SK-N-SH (cell line): ENCODE results near the gene BEND3. TPM values are rescaled to one million over a fixed set of nuclear protein-coding genes. Genes with fewer than 3 reads are reported as not detected.

Source experiments
- CTCF ChIA-PET: fragments of 300-600, 350-600 bp; formaldehyde crosslinking; extraction: SDS; loops from one replicate; lab custom pipeline; 2021; lab: Yijun Ruan, JAX
- POLR2A ChIA-PET: fragments of 350-600 bp; sonication (Branson Sonifier 250); formaldehyde crosslinking; extraction: SDS; loops from one replicate; lab custom pipeline; 2020; ENCODE audit warnings: antibody characterized with exemption, inconsistent platforms; lab: Yijun Ruan, JAX
- DNase-seq: peaks from one replicate; pipeline ENCODE4 v3.0.0; 2012
- H2AFZ ChIP-seq: fragments of 200-600 bp; sonication (generic); 2 replicates; pipeline ENCODE4 v1.8.1; 2016; ENCODE audit warnings: antibody characterized with exemption, mild to moderate bottlenecking, low read depth
- H3F3A ChIP-seq: fragments of 200-600 bp; sonication (generic); replicated peaks from 2 replicates; pipeline ENCODE3; 2016; ENCODE audit warnings: antibody characterized with exemption, mild to moderate bottlenecking; ENCODE audit not compliant: insufficient read depth
- H3K27ac ChIP-seq, 2 experiments: fragments of 200-500 bp in 1 of 2; fragments of 200-600 bp in 1 of 2; sonication (Bioruptor generic) in 1 of 2; sonication (generic), shearing (Covaris generic) in 1 of 2; 2 replicates each; pipeline versions ENCODE4 v1.5.1 to v1.6.1; 2014 to 2016; ENCODE audit warnings: low read depth in 2 of 2, inconsistent platforms in 1 of 2, low read length in 1 of 2, mild to moderate bottlenecking in 1 of 2, mixed read lengths in 1 of 2
- H3K27me3 ChIP-seq: fragments of 200-600 bp; sonication (generic), shearing (Covaris generic); 2 replicates; pipeline ENCODE4 v1.6.1; 2016; ENCODE audit warnings: mixed run types; ENCODE audit not compliant: insufficient read depth
- H3K36me3 ChIP-seq, 2 experiments: fragments of 200-500 bp in 1 of 2; fragments of 200-600 bp in 1 of 2; sonication (Bioruptor generic) in 1 of 2; sonication (generic) in 1 of 2; replicated peaks in 1 of 2; 2 replicates each; pipeline versions ENCODE3 to v1.5.1; 2014 to 2016; ENCODE audit warnings: low read length in 1 of 2, mild to moderate bottlenecking in 1 of 2; ENCODE audit not compliant: insufficient read depth in 2 of 2, control insufficient read depth in 1 of 2
- H3K4me1 ChIP-seq, 2 experiments: fragments of 200-500 bp in 1 of 2; fragments of 200-600 bp in 1 of 2; sonication (Bioruptor generic) in 1 of 2; sonication (generic), shearing (Covaris generic) in 1 of 2; 2 replicates each; pipeline versions ENCODE4 v1.5.1 to v1.6.1; 2014 to 2016; ENCODE audit warnings: low read depth in 1 of 2, low read length in 1 of 2, mixed run types in 1 of 2; ENCODE audit not compliant: insufficient read depth in 2 of 2, control insufficient read depth in 1 of 2
- H3K4me2 ChIP-seq: fragments of 200-600 bp; sonication (generic), shearing (Covaris generic); 2 replicates; pipeline ENCODE4 v1.6.1; 2017; ENCODE audit warnings: mixed run types
- H3K4me3 ChIP-seq, 2 experiments: fragments of 200-500 bp in 1 of 2; fragments of 200-600 bp in 1 of 2; sonication (Bioruptor generic) in 1 of 2; sonication (generic), shearing (Covaris generic) in 1 of 2; 2 replicates each; pipeline versions ENCODE4 v1.5.1 to v1.8.1; 2014 to 2016; ENCODE audit warnings: low read depth in 2 of 2, inconsistent platforms in 1 of 2, low read length in 1 of 2, mild to moderate bottlenecking in 1 of 2, mixed read lengths in 1 of 2, moderate library complexity in 1 of 2
- H3K79me2 ChIP-seq: fragments of 200-600 bp; sonication (generic); 2 replicates; pipeline ENCODE4 v1.8.1; 2017; ENCODE audit warnings: mild to moderate bottlenecking; ENCODE audit not compliant: insufficient read depth
- H3K9ac ChIP-seq: fragments of 200-600 bp; sonication (generic); 2 replicates; pipeline ENCODE4 v1.6.1; 2017; ENCODE audit warnings: mixed run types
- H3K9me2 ChIP-seq: fragments of 200-600 bp; sonication (generic); 2 replicates; pipeline ENCODE4 v1.6.1; 2017; ENCODE audit warnings: mixed run types
- H3K9me3 ChIP-seq: fragments of 200-600 bp; sonication (generic); 2 replicates; pipeline ENCODE4 v1.6.1; 2017; ENCODE audit warnings: mixed run types, mild to moderate bottlenecking, moderate library complexity
- H4K20me1 ChIP-seq: fragments of 200-600 bp; sonication (generic); 2 replicates; pipeline ENCODE4 v1.6.1; 2017; ENCODE audit warnings: mild to moderate bottlenecking, mixed run types; ENCODE audit not compliant: insufficient read depth
- CHD2 ChIP-seq: fragments of 150-350 bp; IDR thresholded peaks from 2 replicates; pipeline ENCODE4 v1.6.1; 2018; ENCODE audit warnings: low read length; ENCODE audit not compliant: partially characterized antibody
- FOXM1 ChIP-seq: IDR thresholded peaks from 2 replicates; pipeline ENCODE4 v1.4.0; 2012; ENCODE audit warnings: low read depth, mild to moderate bottlenecking
- GABPA ChIP-seq: IDR thresholded peaks from 2 replicates; pipeline ENCODE4 v1.4.0; 2012; ENCODE audit warnings: low read depth, mild to moderate bottlenecking
- MXI1 ChIP-seq: IDR thresholded peaks from 2 replicates; pipeline ENCODE4 v1.6.1; 2012; ENCODE audit warnings: mild to moderate bottlenecking, low read depth, low read length, improper control_type of control experiment
- NFIC ChIP-seq: IDR thresholded peaks from 2 replicates; pipeline ENCODE4 v1.4.0; 2012; ENCODE audit warnings: borderline replicate concordance
- PBX3 ChIP-seq: IDR thresholded peaks from 2 replicates; pipeline ENCODE4; 2012
- POLR2AphosphoS5 ChIP-seq: IDR thresholded peaks from 2 replicates; pipeline ENCODE4 v1.6.1; 2012; ENCODE audit warnings: low read depth, low read length
- RAD21 ChIP-seq: IDR thresholded peaks from 2 replicates; pipeline ENCODE4 v1.6.1; 2012; ENCODE audit warnings: mild to moderate bottlenecking, low read length
- RFX5 ChIP-seq: IDR thresholded peaks from 2 replicates; pipeline ENCODE4 v1.6.1; 2012; ENCODE audit warnings: mild to moderate bottlenecking, improper control_type of control experiment, low read length
- RXRA ChIP-seq: IDR thresholded peaks from 2 replicates; pipeline ENCODE4 v1.4.0; 2012; ENCODE audit warnings: low read depth, mild to moderate bottlenecking, borderline replicate concordance
- SIN3A ChIP-seq: IDR thresholded peaks from 2 replicates; pipeline ENCODE4 v1.6.1; 2012; ENCODE audit warnings: low read depth, mild to moderate bottlenecking, low read length, moderate library complexity, borderline replicate concordance
- TAF1 ChIP-seq: IDR thresholded peaks from 2 replicates; pipeline ENCODE4 v1.6.1; 2012; ENCODE audit warnings: low read depth, mild to moderate bottlenecking, low read length, moderate library complexity, borderline replicate concordance
- TEAD4 ChIP-seq: IDR thresholded peaks from 2 replicates; pipeline ENCODE4 v1.4.0; 2012; ENCODE audit warnings: mild to moderate bottlenecking, borderline replicate concordance; ENCODE audit not compliant: insufficient read depth
- USF2 ChIP-seq: fragments of 150-350 bp; IDR thresholded peaks from 2 replicates; pipeline ENCODE4 v1.6.1; 2017; ENCODE audit warnings: antibody characterized with exemption, low read length, low read depth, borderline replicate concordance
- WGBS: methylation state at CpG from one replicate; pipeline ENCODE4 v1.1.6; 2017; ENCODE audit warnings: low lambda C conversion rate; 5-methylcytosine and 5-hydroxymethylcytosine counted together
- polyA plus RNA-seq, 3 experiments: library from polyadenylated mRNA; depleted of rRNA; stranded (reverse); fragments of >200 nt; gene quantifications; 2 replicates each; pipeline ENCODE4 v1.2.3, GENCODE V29; 2012
- TF ChIP-seq, protein P1 (sequence below): IDR thresholded peaks from 2 replicates; pipeline ENCODE4 v1.4.0; 2012; ENCODE audit warnings: low read depth
- TF ChIP-seq, protein P2 (sequence below): fragments of 200-600 bp; sonication (generic); IDR thresholded peaks from 2 replicates; pipeline ENCODE4 v1.6.1; 2017; ENCODE audit warnings: antibody characterized with exemption, mild to moderate bottlenecking, moderate library complexity

Gene BEND3
- polyA plus RNA-seq, 1 of the 3 experiments (the other 2 are of a cell fraction) = 1.0 TPM

GRCh38 chr6:107123501-107123900 is 8.2 kb upstream of the BEND3 start:
- 89% methylated on average over 6 of the region's 6 CpGs for WGBS
- Histone ChIP-seq H2AFZ (no peak overlapping the region), H3K79me2 (no peaks in the 10 kb centered on the region), H3K9me3 (no peaks in the 10 kb centered on the region), H3K4me1 (peaks cover 0 to 2% of the 10 kb centered on the region in 2 experiments; a peak in 1 of 4 replicates), H3K9me2 (no peaks in the 10 kb centered on the region), H4K20me1 (no peaks in the 10 kb centered on the region), H3K27me3 (no peaks in the 10 kb centered on the region), H3K27ac (no peak overlapping the region), H3K4me3 (no peak overlapping the region), H3K36me3 (no peaks in the 10 kb centered on the region)
- no peak for DNase-seq
- CTCF ChIA-PET = interaction anchor here (1.3 kb wide), 1 partner anchor 552 kb away, joined by 3 read pairs; no protein-coding TSS in a partner anchor
- POLR2A ChIA-PET = no interaction called here
- no peak for TF ChIP-seq PBX3
- no peak for TF ChIP-seq MXI1
- TF ChIP-seq, protein P1, sequence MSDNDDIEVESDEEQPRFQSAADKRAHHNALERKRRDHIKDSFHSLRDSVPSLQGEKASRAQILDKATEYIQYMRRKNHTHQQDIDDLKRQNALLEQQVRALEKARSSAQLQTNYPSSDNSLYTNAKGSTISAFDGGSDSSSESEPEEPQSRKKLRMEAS = no peak
- no peak for TF ChIP-seq SIN3A
- TF ChIP-seq, protein P2, sequence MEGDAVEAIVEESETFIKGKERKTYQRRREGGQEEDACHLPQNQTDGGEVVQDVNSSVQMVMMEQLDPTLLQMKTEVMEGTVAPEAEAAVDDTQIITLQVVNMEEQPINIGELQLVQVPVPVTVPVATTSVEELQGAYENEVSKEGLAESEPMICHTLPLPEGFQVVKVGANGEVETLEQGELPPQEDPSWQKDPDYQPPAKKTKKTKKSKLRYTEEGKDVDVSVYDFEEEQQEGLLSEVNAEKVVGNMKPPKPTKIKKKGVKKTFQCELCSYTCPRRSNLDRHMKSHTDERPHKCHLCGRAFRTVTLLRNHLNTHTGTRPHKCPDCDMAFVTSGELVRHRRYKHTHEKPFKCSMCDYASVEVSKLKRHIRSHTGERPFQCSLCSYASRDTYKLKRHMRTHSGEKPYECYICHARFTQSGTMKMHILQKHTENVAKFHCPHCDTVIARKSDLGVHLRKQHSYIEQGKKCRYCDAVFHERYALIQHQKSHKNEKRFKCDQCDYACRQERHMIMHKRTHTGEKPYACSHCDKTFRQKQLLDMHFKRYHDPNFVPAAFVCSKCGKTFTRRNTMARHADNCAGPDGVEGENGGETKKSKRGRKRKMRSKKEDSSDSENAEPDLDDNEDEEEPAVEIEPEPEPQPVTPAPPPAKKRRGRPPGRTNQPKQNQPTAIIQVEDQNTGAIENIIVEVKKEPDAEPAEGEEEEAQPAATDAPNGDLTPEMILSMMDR = no peak
- TF ChIP-seq POLR2AphosphoS5 = no peak
- no peak for TF ChIP-seq GABPA
- no peak for TF ChIP-seq RFX5
- TF ChIP-seq RXRA = no peak
- TF ChIP-seq USF2 = no peak
- TF ChIP-seq, all 33 proteins: peak for 0
- Histone ChIP-seq H3K9ac (no peak overlapping the region), H3K4me2 (no peak overlapping the region), H3F3A (peaks cover 7% of the 10 kb centered on the region)

DNA sequence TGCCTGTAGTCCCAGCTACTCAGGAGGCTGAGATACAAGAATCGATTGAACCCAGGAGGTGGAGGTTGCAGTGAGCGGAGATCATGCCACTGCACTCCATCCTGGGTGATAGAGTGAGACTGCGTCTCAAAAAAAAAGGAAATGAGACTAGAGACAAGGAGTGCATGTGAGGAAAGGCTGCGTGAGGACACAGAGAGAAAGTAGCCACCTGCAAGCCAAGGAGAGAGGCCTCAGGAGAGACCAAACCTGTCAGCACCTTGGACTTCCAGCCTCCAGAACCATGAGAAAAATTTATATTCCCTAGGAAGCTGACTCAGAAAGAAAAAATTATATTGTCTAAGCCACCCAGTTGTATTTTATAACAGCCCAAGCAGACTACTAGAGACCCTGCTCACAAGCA is 7.4 kb upstream of the BEND3 start:
- no peak for DNase-seq
- Histone ChIP-seq H3K36me3 (no peaks in the 10 kb centered on the region), H3F3A (peaks cover 5% of the 10 kb centered on the region), H3K27me3 (no peaks in the 10 kb centered on the region), H3K4me3 (no peak overlapping the region), H3K27ac (no peak overlapping the region), H2AFZ (no peak overlapping the region), H3K4me2 (no peak overlapping the region), H4K20me1 (no peaks in the 10 kb centered on the region), H3K79me2 (no peaks in the 10 kb centered on the region), H3K9ac (no peak overlapping the region), H3K9me3 (no peaks in the 10 kb centered on the region), H3K4me1 (peaks cover 0 to 2% of the 10 kb centered on the region in 2 experiments; a peak in 1 of 4 replicates), H3K9me2 (no peaks in the 10 kb centered on the region)
- POLR2A ChIA-PET = no interaction called here
- 95% methylated on average over 4 of the region's 4 CpGs for WGBS
- CTCF ChIA-PET = no interaction called here
- TF ChIP-seq TEAD4 = no peak
- no peak for TF ChIP-seq FOXM1
- no peak for TF ChIP-seq NFIC
- TF ChIP-seq RXRA = no peak
- TF ChIP-seq USF2 = no peak
- TF ChIP-seq CHD2 = no peak
- TF ChIP-seq POLR2AphosphoS5 = no peak
- no peak for TF ChIP-seq TAF1
- TF ChIP-seq RAD21 = no peak
- TF ChIP-seq PBX3 = no peak
- TF ChIP-seq, protein P2 = no peak
